ENCODE measurements around the gene RNASE9.

RNASE9 gene

DNA sequence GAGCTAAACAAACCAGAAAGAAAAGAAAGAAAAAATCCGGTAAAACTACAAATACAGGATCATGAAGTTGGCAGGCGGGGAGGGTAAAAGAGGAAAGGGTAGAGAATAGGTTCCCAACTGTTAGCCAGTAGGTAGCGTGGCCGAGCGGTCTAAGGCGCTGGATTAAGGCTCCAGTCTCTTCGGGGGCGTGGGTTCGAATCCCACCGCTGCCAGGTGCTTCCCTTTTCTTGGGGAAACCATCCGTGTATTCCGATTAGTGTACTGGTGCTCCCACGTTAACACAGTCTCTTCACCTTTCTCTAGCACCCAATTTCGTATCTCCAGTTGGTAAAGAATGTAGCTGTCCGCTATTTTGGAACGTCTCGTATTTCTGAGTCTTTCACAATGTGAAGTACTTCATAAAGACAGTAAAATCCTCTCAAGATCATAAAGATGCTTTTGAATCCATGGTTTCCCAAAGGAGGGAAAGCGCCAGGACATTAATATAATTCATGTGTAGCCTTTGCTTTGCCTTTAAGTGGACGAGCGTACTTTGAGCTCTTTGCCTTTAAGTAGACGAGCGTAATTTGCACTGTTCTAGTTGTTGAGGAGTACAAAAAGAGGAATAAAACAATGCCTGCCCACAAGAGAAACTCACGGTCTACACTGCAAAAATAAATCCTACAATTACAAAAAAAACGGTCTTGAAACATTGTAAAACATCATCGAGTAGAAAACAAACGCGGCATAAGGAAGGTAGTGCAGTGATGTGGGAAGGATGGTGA lies 49.3 kb upstream of the RNASE9 start (continued):
- TF ChIP-seq ZNF140 (tag by site-specific recombination; IDR thresholded peaks at IDR 0.05) (no peak), ZSCAN23 (tag by site-specific recombination; IDR thresholded peaks at IDR 0.05) (peak; percentile 86), ZNF341 (tag by site-specific recombination; IDR thresholded peaks at IDR 0.05; ENCODE audit: low read depth) (no peak; the same call in none of the 2 replicates), ZNF510 (tag by site-specific recombination; IDR thresholded peaks at IDR 0.05; ENCODE audit: insufficient replicate concordance) (no peak), EGR2 (tag by site-specific recombination; IDR thresholded peaks at IDR 0.05; ENCODE audit: low read depth) (peak; percentile 44; the same call in 1 of the 2 replicates), ZNF558 (tag by site-specific recombination; IDR thresholded peaks at IDR 0.05) (peak; percentile 49; the same call in 1 of the 2 replicates), ZNF324 (tag by site-specific recombination; IDR thresholded peaks at IDR 0.05) (peak; percentile 85), ZNF202 (tag by site-specific recombination; IDR thresholded peaks at IDR 0.05; ENCODE audit: borderline replicate concordance) (no peak), ZBTB17 (tag by site-specific recombination; IDR thresholded peaks at IDR 0.05) (peak; percentile 68; the same call in 1 of the 2 replicates), ZNF791 (tag by site-specific recombination; IDR thresholded peaks at IDR 0.05) (no peak), ZNF138 (tag by site-specific recombination; IDR thresholded peaks at IDR 0.05; ENCODE audit: borderline replicate concordance) (no peak), ZNF561 (tag by site-specific recombination; IDR thresholded peaks at IDR 0.05; ENCODE audit: borderline replicate concordance) (peak; percentile 81; the same call in 1 of the 2 replicates), SP7 (tag by site-specific recombination; IDR thresholded peaks at IDR 0.05) (peak; percentile 66; the same call in 1 of the 2 replicates), ZNF747 (tag by site-specific recombination; IDR thresholded peaks at IDR 0.05) (no peak), ZNF600 (tag by site-specific recombination; IDR thresholded peaks at IDR 0.05) (no peak), TCF7L2 (IDR thresholded peaks at IDR 0.05; ENCODE audit: borderline replicate concordance, low read depth, low read length) (no peak), HOXA7 (CRISPR knock-in tag; IDR thresholded peaks at IDR 0.05; ENCODE audit: borderline replicate concordance) (no peak), ZNF76 (tag by site-specific recombination; IDR thresholded peaks at IDR 0.05; ENCODE audit: borderline replicate concordance, low read depth) (peak; percentile 62)
- TF ChIP-seq, protein P1, sequence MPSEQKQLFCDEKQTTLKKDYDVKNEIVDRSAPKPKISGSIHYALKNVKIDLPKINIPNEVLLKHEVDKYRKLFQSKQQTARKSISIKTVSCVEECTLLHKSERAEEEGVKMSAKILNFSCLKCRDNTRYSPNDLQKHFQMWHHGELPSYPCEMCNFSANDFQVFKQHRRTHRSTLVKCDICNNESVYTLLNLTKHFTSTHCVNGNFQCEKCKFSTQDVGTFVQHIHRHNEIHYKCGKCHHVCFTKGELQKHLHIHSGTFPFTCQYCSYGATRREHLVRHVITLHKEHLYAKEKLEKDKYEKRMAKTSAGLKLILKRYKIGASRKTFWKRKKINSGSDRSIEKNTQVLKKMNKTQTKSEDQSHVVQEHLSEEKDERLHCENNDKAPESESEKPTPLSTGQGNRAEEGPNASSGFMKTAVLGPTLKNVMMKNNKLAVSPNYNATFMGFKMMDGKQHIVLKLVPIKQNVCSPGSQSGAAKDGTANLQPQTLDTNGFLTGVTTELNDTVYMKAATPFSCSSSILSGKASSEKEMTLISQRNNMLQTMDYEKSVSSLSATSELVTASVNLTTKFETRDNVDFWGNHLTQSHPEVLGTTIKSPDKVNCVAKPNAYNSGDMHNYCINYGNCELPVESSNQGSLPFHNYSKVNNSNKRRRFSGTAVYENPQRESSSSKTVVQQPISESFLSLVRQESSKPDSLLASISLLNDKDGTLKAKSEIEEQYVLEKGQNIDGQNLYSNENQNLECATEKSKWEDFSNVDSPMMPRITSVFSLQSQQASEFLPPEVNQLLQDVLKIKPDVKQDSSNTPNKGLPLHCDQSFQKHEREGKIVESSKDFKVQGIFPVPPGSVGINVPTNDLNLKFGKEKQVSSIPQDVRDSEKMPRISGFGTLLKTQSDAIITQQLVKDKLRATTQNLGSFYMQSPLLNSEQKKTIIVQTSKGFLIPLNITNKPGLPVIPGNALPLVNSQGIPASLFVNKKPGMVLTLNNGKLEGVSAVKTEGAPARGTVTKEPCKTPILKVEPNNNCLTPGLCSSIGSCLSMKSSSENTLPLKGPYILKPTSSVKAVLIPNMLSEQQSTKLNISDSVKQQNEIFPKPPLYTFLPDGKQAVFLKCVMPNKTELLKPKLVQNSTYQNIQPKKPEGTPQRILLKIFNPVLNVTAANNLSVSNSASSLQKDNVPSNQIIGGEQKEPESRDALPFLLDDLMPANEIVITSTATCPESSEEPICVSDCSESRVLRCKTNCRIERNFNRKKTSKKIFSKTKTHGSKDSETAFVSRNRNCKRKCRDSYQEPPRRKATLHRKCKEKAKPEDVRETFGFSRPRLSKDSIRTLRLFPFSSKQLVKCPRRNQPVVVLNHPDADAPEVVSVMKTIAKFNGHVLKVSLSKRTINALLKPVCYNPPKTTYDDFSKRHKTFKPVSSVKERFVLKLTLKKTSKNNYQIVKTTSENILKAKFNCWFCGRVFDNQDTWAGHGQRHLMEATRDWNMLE (tag by site-specific recombination; conservative IDR thresholded peaks at IDR 0.05; ENCODE audit: low read depth): 0 out of 2 replicates have a peak, but pooled peaks have one; percentile 15
- TF ChIP-seq, protein P2, sequence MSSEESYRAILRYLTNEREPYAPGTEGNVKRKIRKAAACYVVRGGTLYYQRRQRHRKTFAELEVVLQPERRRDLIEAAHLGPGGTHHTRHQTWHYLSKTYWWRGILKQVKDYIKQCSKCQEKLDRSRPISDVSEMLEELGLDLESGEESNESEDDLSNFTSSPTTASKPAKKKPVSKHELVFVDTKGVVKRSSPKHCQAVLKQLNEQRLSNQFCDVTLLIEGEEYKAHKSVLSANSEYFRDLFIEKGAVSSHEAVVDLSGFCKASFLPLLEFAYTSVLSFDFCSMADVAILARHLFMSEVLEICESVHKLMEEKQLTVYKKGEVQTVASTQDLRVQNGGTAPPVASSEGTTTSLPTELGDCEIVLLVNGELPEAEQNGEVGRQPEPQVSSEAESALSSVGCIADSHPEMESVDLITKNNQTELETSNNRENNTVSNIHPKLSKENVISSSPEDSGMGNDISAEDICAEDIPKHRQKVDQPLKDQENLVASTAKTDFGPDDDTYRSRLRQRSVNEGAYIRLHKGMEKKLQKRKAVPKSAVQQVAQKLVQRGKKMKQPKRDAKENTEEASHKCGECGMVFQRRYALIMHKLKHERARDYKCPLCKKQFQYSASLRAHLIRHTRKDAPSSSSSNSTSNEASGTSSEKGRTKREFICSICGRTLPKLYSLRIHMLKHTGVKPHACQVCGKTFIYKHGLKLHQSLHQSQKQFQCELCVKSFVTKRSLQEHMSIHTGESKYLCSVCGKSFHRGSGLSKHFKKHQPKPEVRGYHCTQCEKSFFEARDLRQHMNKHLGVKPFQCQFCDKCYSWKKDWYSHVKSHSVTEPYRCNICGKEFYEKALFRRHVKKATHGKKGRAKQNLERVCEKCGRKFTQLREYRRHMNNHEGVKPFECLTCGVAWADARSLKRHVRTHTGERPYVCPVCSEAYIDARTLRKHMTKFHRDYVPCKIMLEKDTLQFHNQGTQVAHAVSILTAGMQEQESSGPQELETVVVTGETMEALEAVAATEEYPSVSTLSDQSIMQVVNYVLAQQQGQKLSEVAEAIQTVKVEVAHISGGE (tag by site-specific recombination; conservative IDR thresholded peaks at IDR 0.05; ENCODE audit: low read depth): peak; percentile 10; the same call in 1 of the 2 replicates
- TF ChIP-seq, protein P3, sequence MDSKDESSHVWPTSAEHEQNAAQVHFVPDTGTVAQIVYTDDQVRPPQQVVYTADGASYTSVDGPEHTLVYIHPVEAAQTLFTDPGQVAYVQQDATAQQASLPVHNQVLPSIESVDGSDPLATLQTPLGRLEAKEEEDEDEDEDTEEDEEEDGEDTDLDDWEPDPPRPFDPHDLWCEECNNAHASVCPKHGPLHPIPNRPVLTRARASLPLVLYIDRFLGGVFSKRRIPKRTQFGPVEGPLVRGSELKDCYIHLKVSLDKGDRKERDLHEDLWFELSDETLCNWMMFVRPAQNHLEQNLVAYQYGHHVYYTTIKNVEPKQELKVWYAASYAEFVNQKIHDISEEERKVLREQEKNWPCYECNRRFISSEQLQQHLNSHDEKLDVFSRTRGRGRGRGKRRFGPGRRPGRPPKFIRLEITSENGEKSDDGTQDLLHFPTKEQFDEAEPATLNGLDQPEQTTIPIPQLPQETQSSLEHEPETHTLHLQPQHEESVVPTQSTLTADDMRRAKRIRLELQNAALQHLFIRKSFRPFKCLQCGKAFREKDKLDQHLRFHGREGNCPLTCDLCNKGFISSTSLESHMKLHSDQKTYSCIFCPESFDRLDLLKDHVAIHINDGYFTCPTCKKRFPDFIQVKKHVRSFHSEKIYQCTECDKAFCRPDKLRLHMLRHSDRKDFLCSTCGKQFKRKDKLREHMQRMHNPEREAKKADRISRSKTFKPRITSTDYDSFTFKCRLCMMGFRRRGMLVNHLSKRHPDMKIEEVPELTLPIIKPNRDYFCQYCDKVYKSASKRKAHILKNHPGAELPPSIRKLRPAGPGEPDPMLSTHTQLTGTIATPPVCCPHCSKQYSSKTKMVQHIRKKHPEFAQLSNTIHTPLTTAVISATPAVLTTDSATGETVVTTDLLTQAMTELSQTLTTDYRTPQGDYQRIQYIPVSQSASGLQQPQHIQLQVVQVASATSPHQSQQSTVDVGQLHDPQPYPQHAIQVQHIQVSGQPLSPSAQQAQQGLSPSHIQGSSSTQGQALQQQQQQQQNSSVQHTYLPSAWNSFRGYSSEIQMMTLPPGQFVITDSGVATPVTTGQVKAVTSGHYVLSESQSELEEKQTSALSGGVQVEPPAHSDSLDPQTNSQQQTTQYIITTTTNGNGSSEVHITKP (tag by site-specific recombination; IDR thresholded peaks at IDR 0.05): peak; percentile 70
- TF ChIP-seq, protein P4, sequence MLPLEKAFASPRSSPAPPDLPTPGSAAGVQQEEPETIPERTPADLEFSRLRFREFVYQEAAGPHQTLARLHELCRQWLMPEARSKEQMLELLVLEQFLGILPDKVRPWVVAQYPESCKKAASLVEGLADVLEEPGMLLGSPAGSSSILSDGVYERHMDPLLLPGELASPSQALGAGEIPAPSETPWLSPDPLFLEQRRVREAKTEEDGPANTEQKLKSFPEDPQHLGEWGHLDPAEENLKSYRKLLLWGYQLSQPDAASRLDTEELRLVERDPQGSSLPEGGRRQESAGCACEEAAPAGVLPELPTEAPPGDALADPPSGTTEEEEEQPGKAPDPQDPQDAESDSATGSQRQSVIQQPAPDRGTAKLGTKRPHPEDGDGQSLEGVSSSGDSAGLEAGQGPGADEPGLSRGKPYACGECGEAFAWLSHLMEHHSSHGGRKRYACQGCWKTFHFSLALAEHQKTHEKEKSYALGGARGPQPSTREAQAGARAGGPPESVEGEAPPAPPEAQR (tag by site-specific recombination; IDR thresholded peaks at IDR 0.05): 0 out of 2 replicates have a peak, but pooled peaks have one; percentile 50
- TF ChIP-seq, protein P5, sequence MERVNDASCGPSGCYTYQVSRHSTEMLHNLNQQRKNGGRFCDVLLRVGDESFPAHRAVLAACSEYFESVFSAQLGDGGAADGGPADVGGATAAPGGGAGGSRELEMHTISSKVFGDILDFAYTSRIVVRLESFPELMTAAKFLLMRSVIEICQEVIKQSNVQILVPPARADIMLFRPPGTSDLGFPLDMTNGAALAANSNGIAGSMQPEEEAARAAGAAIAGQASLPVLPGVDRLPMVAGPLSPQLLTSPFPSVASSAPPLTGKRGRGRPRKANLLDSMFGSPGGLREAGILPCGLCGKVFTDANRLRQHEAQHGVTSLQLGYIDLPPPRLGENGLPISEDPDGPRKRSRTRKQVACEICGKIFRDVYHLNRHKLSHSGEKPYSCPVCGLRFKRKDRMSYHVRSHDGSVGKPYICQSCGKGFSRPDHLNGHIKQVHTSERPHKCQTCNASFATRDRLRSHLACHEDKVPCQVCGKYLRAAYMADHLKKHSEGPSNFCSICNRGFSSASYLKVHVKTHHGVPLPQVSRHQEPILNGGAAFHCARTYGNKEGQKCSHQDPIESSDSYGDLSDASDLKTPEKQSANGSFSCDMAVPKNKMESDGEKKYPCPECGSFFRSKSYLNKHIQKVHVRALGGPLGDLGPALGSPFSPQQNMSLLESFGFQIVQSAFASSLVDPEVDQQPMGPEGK (tag by site-specific recombination; IDR thresholded peaks at IDR 0.05): peak; percentile 43; the same call in 1 of the 2 replicates

All from HEK293 (cell line).